Measurements from ENCODE around the gene RCOR1. TPM values are rescaled to one million over a fixed set of nuclear protein-coding genes. Genes with fewer than 3 reads are reported as not detected.

RCOR1 gene
- total RNA-seq, 1 donor from 2014 or later, result 25.2 TPM

DNA sequence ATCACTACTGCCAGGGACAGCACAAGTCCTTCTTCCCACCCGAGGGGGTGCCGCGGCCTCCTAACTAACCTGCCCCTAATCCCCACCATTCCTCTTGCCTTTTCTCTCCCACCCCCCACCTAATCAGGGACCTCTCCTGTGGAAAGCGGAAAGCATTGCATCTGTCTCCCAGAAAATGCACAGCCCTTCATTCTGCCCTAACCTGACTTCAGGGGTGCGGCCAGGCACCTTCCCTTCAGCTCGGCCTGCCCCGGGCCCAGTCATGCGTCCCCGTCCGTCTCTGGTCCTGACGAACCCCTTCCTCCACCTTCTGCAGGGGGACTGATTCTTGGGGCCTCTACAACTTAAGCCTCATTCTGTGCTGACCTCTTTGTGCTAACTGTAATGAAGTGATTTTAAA is 140.9 kb downstream of the RCOR1 start:
- no peaks in the 10 kb centered on the region for H3K9me3 Mint-ChIP-seq (ENCODE audit: low read depth)
- H3K4me3 Mint-ChIP-seq (ENCODE audit: unreplicated experiment), result no peak overlapping the region
- DNase-seq (ENCODE audit: low spot score), result peak; percentile 34
- no peak overlapping the region for H3K27ac Mint-ChIP-seq (ENCODE audit: unreplicated experiment)
- peaks cover 11% of the 10 kb centered on the region for H3K36me3 Mint-ChIP-seq (ENCODE audit: low read depth)
- TF ChIP-seq, protein P1, sequence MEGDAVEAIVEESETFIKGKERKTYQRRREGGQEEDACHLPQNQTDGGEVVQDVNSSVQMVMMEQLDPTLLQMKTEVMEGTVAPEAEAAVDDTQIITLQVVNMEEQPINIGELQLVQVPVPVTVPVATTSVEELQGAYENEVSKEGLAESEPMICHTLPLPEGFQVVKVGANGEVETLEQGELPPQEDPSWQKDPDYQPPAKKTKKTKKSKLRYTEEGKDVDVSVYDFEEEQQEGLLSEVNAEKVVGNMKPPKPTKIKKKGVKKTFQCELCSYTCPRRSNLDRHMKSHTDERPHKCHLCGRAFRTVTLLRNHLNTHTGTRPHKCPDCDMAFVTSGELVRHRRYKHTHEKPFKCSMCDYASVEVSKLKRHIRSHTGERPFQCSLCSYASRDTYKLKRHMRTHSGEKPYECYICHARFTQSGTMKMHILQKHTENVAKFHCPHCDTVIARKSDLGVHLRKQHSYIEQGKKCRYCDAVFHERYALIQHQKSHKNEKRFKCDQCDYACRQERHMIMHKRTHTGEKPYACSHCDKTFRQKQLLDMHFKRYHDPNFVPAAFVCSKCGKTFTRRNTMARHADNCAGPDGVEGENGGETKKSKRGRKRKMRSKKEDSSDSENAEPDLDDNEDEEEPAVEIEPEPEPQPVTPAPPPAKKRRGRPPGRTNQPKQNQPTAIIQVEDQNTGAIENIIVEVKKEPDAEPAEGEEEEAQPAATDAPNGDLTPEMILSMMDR (IDR thresholded peaks at IDR 0.05), result no peak
- no peaks in the 10 kb centered on the region for H3K27me3 Mint-ChIP-seq (ENCODE audit: low read depth)
- H3K4me1 Mint-ChIP-seq (ENCODE audit: low read depth), result no peaks in the 10 kb centered on the region

- peaks cover 11% of the 10 kb centered on the region for H3K36me3 Mint-ChIP-seq (ENCODE audit: low read depth)
- H3K4me1 Mint-ChIP-seq (ENCODE audit: low read depth), result no peaks in the 10 kb centered on the region
- no peak overlapping the region for H3K4me3 Mint-ChIP-seq (ENCODE audit: unreplicated experiment)
- no peak for DNase-seq (ENCODE audit: low spot score)
- H3K9me3 Mint-ChIP-seq (ENCODE audit: low read depth), result no peaks in the 10 kb centered on the region
- H3K27ac Mint-ChIP-seq (ENCODE audit: unreplicated experiment), result no peak overlapping the region
- H3K27me3 Mint-ChIP-seq (ENCODE audit: low read depth), result no peaks in the 10 kb centered on the region
- TF ChIP-seq, protein P1 (IDR thresholded peaks at IDR 0.05), result no peak
These were observed 142.0 kb downstream of the RCOR1 start for GRCh38 chr14:102734436-102734835.

DNA sequence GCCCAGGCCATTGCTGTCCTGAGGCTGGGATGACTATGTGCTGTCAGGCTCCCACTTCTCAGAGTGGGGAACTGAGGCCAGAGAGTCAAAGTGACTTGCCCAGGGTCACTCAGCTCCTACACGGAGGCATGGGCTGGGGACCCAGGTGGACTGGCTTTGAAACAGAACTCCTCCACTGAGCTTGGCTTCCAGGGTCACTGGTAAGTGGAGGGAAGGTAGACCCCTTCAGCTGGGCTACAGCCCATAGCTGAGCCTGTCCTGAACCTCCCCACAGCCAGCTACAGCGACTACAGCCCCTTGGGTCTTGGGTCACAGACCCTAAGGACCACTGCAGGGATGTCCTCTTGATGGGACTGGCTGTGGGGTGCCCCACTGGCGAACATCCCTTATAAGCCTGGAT is 144.5 kb downstream of the RCOR1 start:
- peaks cover 8% of the 10 kb centered on the region for H3K9me3 Mint-ChIP-seq (ENCODE audit: low read depth)
- no peak overlapping the region for H3K4me3 Mint-ChIP-seq (ENCODE audit: unreplicated experiment)
- no peaks in the 10 kb centered on the region for H3K27me3 Mint-ChIP-seq (ENCODE audit: low read depth)
- DNase-seq (ENCODE audit: low spot score), result peak; percentile 30
- no peak overlapping the region for H3K27ac Mint-ChIP-seq (ENCODE audit: unreplicated experiment)
- TF ChIP-seq, protein P1 (IDR thresholded peaks at IDR 0.05), result no peak
- peaks cover 14% of the 10 kb centered on the region for H3K36me3 Mint-ChIP-seq (ENCODE audit: low read depth)
- no peaks in the 10 kb centered on the region for H3K4me1 Mint-ChIP-seq (ENCODE audit: low read depth)

DNA sequence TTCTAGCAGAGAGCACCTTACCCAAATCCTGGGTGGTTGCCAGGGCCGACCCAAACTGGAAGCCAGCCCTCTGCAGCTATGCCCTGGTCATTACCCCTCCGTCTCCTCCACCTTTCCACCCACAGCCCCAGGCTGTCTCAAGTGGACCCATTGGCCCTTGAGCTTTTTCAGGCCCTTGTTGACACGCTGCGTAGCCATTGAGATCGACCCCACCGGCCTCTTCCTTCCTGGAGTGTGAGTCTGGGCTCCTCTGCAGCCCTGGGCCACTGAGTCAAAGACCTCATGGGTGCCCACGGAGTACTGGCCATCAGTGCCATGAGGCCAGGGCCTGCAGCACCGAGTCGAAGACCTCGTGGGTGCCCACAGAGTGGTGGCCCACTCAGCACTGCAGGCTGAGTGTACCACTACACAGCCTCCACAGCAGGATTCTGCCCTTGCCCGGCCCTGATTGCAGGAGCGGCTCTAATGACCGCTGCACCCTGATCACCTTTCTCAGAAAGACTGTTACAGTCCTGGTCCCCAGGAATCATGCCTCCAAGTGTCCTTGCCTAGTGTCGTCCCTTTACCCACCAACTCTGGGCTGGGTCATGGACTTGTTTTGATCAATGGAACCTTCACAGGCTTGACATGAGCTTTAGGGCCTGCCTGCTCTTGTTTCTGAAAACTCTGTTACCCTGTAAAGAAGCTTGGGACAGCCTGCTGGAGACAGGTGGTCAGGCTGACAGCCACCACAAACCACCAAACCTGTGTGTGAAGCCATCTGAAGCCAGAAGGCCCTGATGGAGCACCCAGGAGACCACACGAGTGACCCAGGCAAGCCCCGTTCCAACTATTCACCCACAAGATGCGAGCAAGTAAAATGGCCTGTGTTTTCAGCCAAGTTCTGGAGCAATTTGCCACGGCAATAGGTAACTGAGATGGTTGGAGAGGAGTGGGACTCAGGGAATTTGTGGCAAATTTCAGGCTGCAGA is 145.2 kb downstream of the RCOR1 start:
- Mint-ChIP-seq H3K4me1 (ENCODE audit: low read depth) (no peaks in the 10 kb centered on the region), H3K27me3 (ENCODE audit: low read depth) (no peaks in the 10 kb centered on the region), H3K9me3 (ENCODE audit: low read depth) (peaks cover 9% of the 10 kb centered on the region), H3K4me3 (ENCODE audit: unreplicated experiment) (no peak overlapping the region), H3K36me3 (ENCODE audit: low read depth) (peaks cover 15% of the 10 kb centered on the region), H3K27ac (ENCODE audit: unreplicated experiment) (no peak overlapping the region)
- peak; percentile 66 for DNase-seq (ENCODE audit: low spot score)
- TF ChIP-seq, protein P1 (IDR thresholded peaks at IDR 0.05), result no peak

DNA sequence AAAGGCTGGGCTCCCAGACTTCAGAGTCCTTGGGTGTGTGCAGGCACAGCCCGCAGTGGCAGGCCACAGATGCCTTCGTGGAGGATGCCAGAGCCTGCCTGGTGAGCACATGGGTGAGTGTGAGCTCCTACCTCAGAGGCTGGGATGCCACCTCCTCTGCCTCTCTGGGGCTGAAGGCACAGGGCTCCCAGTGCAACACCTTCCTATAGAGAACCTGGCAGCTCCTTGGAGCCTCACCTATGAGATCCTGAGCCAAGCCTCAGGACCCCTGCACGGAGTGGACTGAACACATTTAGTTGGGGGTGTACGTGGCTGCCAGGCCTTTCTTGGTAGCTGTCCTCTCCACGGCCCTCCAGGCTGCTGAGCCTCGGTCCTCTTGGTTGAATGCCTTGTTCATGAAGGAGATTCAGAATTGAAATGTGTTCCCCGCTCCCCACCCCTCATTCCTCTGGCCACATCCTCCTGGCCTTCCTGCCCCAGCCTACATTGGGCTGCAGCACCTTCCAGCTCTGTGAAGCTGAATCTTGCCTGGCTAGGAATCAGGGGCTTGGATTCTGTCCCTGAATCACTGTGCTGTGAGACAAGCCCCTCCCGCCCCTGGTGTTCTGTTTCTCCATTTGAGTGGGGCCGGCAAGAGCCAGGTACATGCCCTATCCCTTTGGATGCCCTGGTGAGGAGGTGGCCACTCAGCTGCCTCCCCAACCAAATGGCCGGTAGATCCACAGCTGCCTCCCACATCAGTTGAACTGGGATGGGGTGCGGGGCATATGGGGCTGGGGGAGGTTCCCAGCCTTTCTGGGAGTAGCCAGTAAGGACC is 146.1 kb downstream of the RCOR1 start:
- Mint-ChIP-seq H3K36me3 (ENCODE audit: low read depth) (peaks cover 15% of the 10 kb centered on the region), H3K4me3 (ENCODE audit: unreplicated experiment) (no peak overlapping the region), H3K27me3 (ENCODE audit: low read depth) (no peaks in the 10 kb centered on the region), H3K4me1 (ENCODE audit: low read depth) (no peaks in the 10 kb centered on the region), H3K9me3 (ENCODE audit: low read depth) (peaks cover 16% of the 10 kb centered on the region), H3K27ac (ENCODE audit: unreplicated experiment) (no peak overlapping the region)
- peak; percentile 75 for DNase-seq (ENCODE audit: low spot score)
- TF ChIP-seq, protein P1 (IDR thresholded peaks at IDR 0.05), result no peak
